GM12891 (cell line): Measurements from ENCODE around the gene MYMX.

Source experiments
- PAX5 ChIP-seq: IDR thresholded peaks from 2 replicates; pipeline ENCODE4 v1.6.1; 2011; ENCODE audit warnings: low read length, moderate library complexity, mild to moderate bottlenecking; ENCODE audit not compliant: insufficient read depth, severe bottlenecking
- POLR2A ChIP-seq: IDR thresholded peaks from 2 replicates; pipeline ENCODE4 v1.6.1; 2011; ENCODE audit warnings: low read depth, low read length, control low read depth
- POLR2AphosphoS5 ChIP-seq: IDR thresholded peaks from 2 replicates; pipeline ENCODE4 v1.6.1; 2011; ENCODE audit warnings: low read depth, low read length, control low read depth
- SPI1 ChIP-seq: IDR thresholded peaks from 2 replicates; pipeline ENCODE4 v1.6.1; 2011; ENCODE audit warnings: low read depth, low read length, control low read depth
- TAF1 ChIP-seq: IDR thresholded peaks from 2 replicates; pipeline ENCODE4 v1.6.1; 2011; ENCODE audit warnings: low read depth, low read length, control low read depth

DNA sequence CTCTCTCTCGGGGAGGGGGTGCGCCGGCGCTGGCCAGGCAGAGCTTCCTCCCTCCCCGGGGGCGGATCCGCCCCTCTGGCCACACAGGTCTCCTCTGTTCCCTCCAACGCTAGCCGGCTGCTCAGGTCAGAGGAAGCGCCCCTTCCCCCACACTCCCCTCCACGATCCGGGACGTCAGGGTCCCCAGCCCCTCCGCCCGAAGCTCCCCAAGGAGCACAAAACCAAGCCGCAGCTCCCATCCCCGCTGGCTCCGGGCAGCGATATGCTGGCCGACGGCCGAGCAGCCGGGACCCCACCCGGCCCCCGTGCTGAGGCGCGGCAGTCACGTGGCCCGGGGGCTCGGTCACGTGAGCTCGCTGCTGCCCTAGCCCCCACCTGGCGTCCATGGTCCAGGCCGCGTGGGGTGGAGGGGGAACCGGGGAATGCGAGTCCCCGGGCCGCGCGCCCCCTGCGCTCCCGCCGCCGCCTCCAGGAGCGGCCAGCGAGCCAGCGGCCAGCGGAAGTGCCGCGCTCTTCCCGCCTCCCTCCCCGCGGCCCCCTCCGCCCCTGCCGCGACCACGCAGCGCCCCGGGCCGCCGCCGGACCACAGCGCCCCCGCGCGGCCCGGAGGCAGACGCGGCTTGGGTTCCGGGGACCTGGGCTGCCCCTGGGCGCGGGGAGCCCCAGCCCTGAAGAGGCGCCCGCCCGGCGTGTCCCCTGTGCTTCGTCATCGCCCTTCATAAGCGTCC, 40.5 kb downstream of the MYMX start, which contains the start of gene SLC35B2:
- TF ChIP-seq POLR2AphosphoS5 (peak; percentile 36), POLR2A (no peak), TAF1 (peak; percentile 44), PAX5 (peak; percentile 23), SPI1 (peak; percentile 29; the same call in 1 of the 2 replicates)
